K562 (cell line): ENCODE measurements around the gene C11orf42.

Source experiments
- CTCF ChIP-seq, 3 experiments: IDR thresholded peaks in 2 of 3; conservative IDR thresholded peaks in 1 of 3; 2 replicates each; pipeline ENCODE4 v1.5.1; 2011 to 2012; ENCODE audit warnings: low read length in 3 of 3, mild to moderate bottlenecking in 3 of 3, control low read depth in 2 of 3, improper control_type of control experiment in 1 of 3, inconsistent platforms in 1 of 3, low read depth in 1 of 3, mixed read lengths in 1 of 3, moderate library complexity in 1 of 3; ENCODE audit not compliant: insufficient read depth in 2 of 3
- JUND ChIP-seq, 2 experiments: IDR thresholded peaks; 2 replicates in 1 of 2; 3 replicates in 1 of 2; pipeline ENCODE4 v1.6.1; 2011; ENCODE audit warnings: borderline replicate concordance in 2 of 2, low read depth in 2 of 2, low read length in 2 of 2, improper control_type of control experiment in 1 of 2, missing biosample characterization in 1 of 2, missing genetic modification characterization in 1 of 2, missing genetic modification reagents in 1 of 2
- POLR2AphosphoS5 ChIP-seq: IDR thresholded peaks from 2 replicates; pipeline ENCODE4 v1.6.1; 2011; ENCODE audit warnings: mild to moderate bottlenecking, low read depth, low read length, moderate library complexity; ENCODE audit not compliant: control insufficient read depth, insufficient read depth
- TSC22D4 ChIP-seq: fragments of 450-650 bp; IDR thresholded peaks from 2 replicates; pipeline ENCODE4 v1.6.1; 2016; ENCODE audit warnings: missing genetic modification characterization, missing biosample characterization, control low read depth
- ZNF707 ChIP-seq: fragments of 250-450 bp; sonication (Bioruptor Pico); conservative IDR thresholded peaks from 2 replicates; pipeline ENCODE4 v1.8.0; 2022; ENCODE audit warnings: inconsistent platforms, mild to moderate bottlenecking, moderate library complexity

- TF ChIP-seq ZNF707 = no peak
- peak; percentile 87 for TF ChIP-seq POLR2AphosphoS5
- TF ChIP-seq CTCF (IDR thresholded peaks at IDR 0.05 in 2 of 3, conservative IDR thresholded peaks at IDR 0.05 in 1 of 3; ENCODE audit: insufficient read depth in 2 of 3, low read depth in 1 of 3, low read length in 3 of 3) = no peak
- TF ChIP-seq JUND (IDR thresholded peaks at IDR 0.05; ENCODE audit: borderline replicate concordance, low read depth, low read length) = peak; percentile 75
- TF ChIP-seq JUND (tag; IDR thresholded peaks at IDR 0.05; ENCODE audit: borderline replicate concordance, low read depth, low read length) = peak; percentile 73; the same call in 2 of the 3 replicates
- no peak for TF ChIP-seq TSC22D4 (tag)
These were observed 44.6 kb downstream of the C11orf42 start for GRCh38 chr11:6249770-6250555.
